Measurements from ENCODE around the gene CYBA.

The CYBA gene

GRCh38 chr16:88595921-88596320 is 54.9 kb downstream of the CYBA start:
- no peak overlapping the region for H3K27ac Mint-ChIP-seq
- H3K27me3 Mint-ChIP-seq = no peaks in the 10 kb centered on the region
- H3K36me3 Mint-ChIP-seq (ENCODE audit: insufficient read depth) = peaks cover 46% of the 10 kb centered on the region
- no peak for DNase-seq
- peaks cover 14 to 16% of the 10 kb centered on the region in 2 donors for H3K4me1 Mint-ChIP-seq (ENCODE audit: low read depth in 2 of 2)
- ATAC-seq (replicated peaks) = no peak
- H3K4me3 Mint-ChIP-seq = no peak overlapping the region
- no peaks in the 10 kb centered on the region for H3K9me3 Mint-ChIP-seq

- Mint-ChIP-seq H3K9me3 (no peaks in the 10 kb centered on the region), H3K4me1 (ENCODE audit: low read depth in 2 of 2) (peaks cover 14 to 16% of the 10 kb centered on the region in 2 donors), H3K4me3 (no peak overlapping the region), H3K27me3 (no peaks in the 10 kb centered on the region), H3K27ac (no peak overlapping the region), H3K36me3 (ENCODE audit: insufficient read depth) (peaks cover 44% of the 10 kb centered on the region)
- ATAC-seq (replicated peaks) = no peak
- DNase-seq = no peak
Observed at GRCh38 chr16:88595101-88595500, 55.8 kb downstream of the CYBA start.

GRCh38 chr16:88593910-88594309 is 56.9 kb downstream of the CYBA start:
- no peak for DNase-seq
- Mint-ChIP-seq H3K9me3 (no peaks in the 10 kb centered on the region), H3K4me3 (no peak overlapping the region), H3K4me1 (ENCODE audit: low read depth in 2 of 2) (peaks cover 23 to 24% of the 10 kb centered on the region in 2 donors), H3K27ac (no peak overlapping the region), H3K27me3 (no peaks in the 10 kb centered on the region), H3K36me3 (ENCODE audit: insufficient read depth) (peaks cover 42% of the 10 kb centered on the region)
- no peak for ATAC-seq (replicated peaks)

- H3K27ac Mint-ChIP-seq = no peak overlapping the region
- H3K4me1 Mint-ChIP-seq (ENCODE audit: low read depth in 2 of 2) = peaks cover 24 to 29% of the 10 kb centered on the region in 2 donors
- DNase-seq = no peak
- ATAC-seq (replicated peaks) = no peak
- H3K4me3 Mint-ChIP-seq = no peak overlapping the region
- peaks cover 42% of the 10 kb centered on the region for H3K36me3 Mint-ChIP-seq (ENCODE audit: insufficient read depth)
- H3K9me3 Mint-ChIP-seq = no peaks in the 10 kb centered on the region
- H3K27me3 Mint-ChIP-seq = no peaks in the 10 kb centered on the region
Observed at GRCh38 chr16:88593489-88593888, 57.4 kb downstream of the CYBA start.

Data from effector memory CD8-positive, alpha-beta T cell (primary cell).